ENCODE measurements around the gene EDC3. TPM values are rescaled to one million over a fixed set of nuclear protein-coding genes. Genes with fewer than 3 reads are reported as not detected.
"Not testable (repeated sequence)": the region's sequence is repeated elsewhere in the genome, so short reads cannot be mapped to it uniquely, and the experiment has no call there.

The EDC3 gene
- polyA plus RNA-seq, 1 experiment, result 44.2 TPM

DNA sequence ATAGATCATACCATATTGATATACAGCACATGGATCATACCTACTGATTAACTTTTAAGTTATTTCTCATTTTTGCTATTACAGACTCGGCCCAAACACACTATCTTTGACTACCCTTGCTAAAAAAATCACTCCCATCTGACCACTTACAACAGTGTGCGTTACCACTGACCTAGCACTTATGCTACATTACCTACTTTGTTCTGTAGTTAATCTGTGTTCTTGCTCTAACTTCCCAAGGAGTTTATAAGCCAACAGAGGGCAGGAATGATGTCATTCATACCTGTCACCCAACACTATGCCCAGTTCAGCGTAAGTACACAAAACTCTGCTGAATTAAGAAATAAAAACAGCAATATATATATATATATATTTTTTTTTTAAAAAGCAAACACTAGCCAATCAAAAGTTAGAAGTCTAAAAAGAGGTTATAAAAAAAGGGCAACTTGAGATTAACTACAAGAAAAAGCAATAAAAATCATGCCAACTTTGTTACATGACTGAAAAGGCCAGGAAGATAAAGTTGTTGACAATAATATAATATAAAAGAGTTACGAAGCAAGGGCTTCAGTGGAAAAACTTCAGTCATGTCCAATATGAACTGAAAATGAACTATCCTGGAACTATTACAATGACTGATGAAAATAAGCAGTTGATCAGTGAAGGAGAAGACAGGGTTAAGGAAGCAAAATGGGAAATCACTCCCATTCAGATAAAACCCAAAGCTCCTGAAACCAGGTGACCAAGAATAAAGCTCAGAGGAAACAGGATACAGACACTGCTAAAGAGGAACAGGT is 33.6 kb downstream of the EDC3 start:
- no peaks in the 10 kb centered on the region for H3K36me3 ChIP-seq (ENCODE audit: control insufficient read depth, insufficient read depth, low read length)
- POLR2A ChIA-PET, result no interaction called here
- CTCF ChIA-PET, result no interaction called here
- H3K27me3 ChIP-seq (ENCODE audit: control insufficient read depth, insufficient read depth, low read length), result no peaks in the 10 kb centered on the region
- DNase-seq (ENCODE audit: low read depth), result no peak
- no peak overlapping the region for H3K4me3 ChIP-seq (ENCODE audit: low read depth, low read length)
- TF ChIP-seq, protein P1, sequence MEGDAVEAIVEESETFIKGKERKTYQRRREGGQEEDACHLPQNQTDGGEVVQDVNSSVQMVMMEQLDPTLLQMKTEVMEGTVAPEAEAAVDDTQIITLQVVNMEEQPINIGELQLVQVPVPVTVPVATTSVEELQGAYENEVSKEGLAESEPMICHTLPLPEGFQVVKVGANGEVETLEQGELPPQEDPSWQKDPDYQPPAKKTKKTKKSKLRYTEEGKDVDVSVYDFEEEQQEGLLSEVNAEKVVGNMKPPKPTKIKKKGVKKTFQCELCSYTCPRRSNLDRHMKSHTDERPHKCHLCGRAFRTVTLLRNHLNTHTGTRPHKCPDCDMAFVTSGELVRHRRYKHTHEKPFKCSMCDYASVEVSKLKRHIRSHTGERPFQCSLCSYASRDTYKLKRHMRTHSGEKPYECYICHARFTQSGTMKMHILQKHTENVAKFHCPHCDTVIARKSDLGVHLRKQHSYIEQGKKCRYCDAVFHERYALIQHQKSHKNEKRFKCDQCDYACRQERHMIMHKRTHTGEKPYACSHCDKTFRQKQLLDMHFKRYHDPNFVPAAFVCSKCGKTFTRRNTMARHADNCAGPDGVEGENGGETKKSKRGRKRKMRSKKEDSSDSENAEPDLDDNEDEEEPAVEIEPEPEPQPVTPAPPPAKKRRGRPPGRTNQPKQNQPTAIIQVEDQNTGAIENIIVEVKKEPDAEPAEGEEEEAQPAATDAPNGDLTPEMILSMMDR (IDR thresholded peaks at IDR 0.05; ENCODE audit: insufficient read depth, low read depth, low read length), result no peak

DNA sequence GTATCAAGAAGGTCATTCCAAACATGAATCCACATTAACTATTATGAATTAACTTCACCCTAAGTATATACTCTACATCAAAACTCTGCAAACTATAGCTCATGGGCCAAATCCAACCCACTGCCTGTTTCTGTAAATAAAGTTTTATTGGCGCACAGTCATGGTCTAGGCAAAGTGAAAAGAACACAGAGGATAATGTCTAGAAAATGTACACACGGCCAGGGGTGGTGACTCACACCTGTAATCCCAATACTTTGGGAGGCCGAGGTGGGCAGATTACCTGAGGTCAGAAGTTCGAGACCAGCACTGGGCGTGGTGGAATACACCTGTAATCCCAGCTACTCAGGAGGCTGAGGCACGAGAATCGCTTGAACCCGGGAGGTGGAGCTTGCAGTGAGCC is 34.5 kb downstream of the EDC3 start:
- DNase-seq (ENCODE audit: low read depth); H3K36me3 ChIP-seq (ENCODE audit: control insufficient read depth, insufficient read depth, low read length); CTCF ChIA-PET; H3K27me3 ChIP-seq (ENCODE audit: control insufficient read depth, insufficient read depth, low read length); POLR2A ChIA-PET; H3K4me3 ChIP-seq (ENCODE audit: low read depth, low read length): not testable (repeated sequence)

DNA sequence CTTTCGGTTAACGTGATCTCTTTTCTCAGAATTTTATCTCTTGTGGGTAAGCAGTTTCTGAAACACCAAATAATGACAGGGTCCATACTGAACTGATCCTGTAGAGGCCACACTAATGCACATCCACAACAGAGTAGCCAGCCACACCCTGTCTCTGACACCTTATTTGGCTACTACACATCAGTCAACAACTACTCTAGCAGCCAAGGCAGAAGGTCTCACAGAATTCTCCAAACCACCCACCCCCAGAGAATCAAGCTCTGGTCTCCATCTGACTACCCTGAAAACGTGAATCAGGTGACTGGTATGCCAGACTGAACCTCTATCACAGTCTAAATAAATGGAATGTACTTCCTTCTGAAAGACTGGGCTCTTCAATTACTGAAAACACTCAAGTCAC is 38.0 kb downstream of the EDC3 start:
- POLR2A ChIA-PET, result no interaction called here
- TF ChIP-seq, protein P1 (IDR thresholded peaks at IDR 0.05; ENCODE audit: insufficient read depth, low read depth, low read length), result no peak

DNA sequence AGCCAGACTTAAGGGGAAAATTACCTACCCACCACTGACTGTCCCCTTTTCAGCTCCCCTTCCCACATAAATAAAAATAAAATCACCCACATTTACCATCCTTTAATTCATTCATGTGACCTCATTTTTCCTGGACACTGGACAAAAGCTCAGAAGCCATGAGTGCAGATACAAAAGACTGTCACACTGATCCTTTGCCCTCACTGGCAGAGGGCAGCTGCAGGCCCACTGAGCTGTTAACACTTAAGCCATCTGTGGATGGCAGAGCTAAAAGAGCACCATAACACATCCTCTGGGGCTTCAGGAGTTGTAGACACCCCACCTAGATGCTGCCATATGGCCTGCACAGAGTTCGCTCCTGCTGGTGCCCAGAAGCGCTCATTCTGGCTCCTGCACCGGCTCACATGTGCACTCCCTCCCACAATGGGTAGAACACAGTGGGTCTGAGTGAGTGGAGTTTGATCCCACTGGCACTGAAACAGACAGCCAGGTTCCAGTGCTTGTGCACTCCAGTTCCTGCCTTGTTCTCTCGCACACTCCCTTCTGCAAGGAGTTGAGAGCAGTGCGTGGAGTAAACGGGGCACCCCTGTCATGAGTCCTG is 38.8 kb downstream of the EDC3 start:
- DNase-seq (ENCODE audit: low read depth), result no peak
- POLR2A ChIA-PET, result no interaction called here
- TF ChIP-seq, protein P1 (IDR thresholded peaks at IDR 0.05; ENCODE audit: insufficient read depth, low read depth, low read length), result no peak
- Histone ChIP-seq H3K27me3 (ENCODE audit: control insufficient read depth, insufficient read depth, low read length) (no peaks in the 10 kb centered on the region), H3K4me3 (ENCODE audit: low read depth, low read length) (no peak overlapping the region), H3K36me3 (ENCODE audit: control insufficient read depth, insufficient read depth, low read length) (no peaks in the 10 kb centered on the region)
- CTCF ChIA-PET, result interaction anchor here (0.7 to 4.8 kb wide), 4 partner anchors 16 to 114 kb away, joined by 3 to 14 read pairs (median 3); no protein-coding TSS in a partner anchor

More for the DNA sequence above, 38.0 kb downstream of the EDC3 start:
- Histone ChIP-seq H3K4me3 (ENCODE audit: low read depth, low read length) (no peak overlapping the region), H3K27me3 (ENCODE audit: control insufficient read depth, insufficient read depth, low read length) (no peaks in the 10 kb centered on the region), H3K36me3 (ENCODE audit: control insufficient read depth, insufficient read depth, low read length) (no peaks in the 10 kb centered on the region)
- DNase-seq (ENCODE audit: low read depth), result no peak
- CTCF ChIA-PET, result interaction anchor here (4.8 kb wide), 1 partner anchor 26 kb away, joined by 14 read pairs; no protein-coding TSS in a partner anchor

DNA sequence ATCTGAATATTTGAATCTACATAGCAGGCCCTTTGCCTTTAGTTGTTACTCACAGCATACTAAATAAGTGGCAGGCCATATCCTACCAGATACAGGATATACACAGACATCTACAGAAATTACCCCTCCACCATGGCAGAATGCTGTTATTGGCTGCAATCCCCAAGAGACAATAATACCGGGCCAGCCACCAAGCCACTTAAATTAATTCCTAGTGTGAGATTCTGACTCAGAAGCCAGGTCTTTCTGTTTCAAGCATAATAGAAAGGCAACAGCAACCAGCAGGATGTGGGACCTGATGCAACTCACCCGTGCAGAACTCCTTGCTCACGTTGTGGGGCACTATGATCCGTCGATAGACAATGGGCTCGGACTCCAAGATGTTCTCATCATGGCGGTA is 40.4 kb downstream of the EDC3 start:
- no peaks in the 10 kb centered on the region for H3K27me3 ChIP-seq (ENCODE audit: control insufficient read depth, insufficient read depth, low read length)
- no peaks in the 10 kb centered on the region for H3K36me3 ChIP-seq (ENCODE audit: control insufficient read depth, insufficient read depth, low read length)
- POLR2A ChIA-PET, result no interaction called here
- no peak overlapping the region for H3K4me3 ChIP-seq (ENCODE audit: low read depth, low read length)
- CTCF ChIA-PET, result interaction anchor here (4.8 to 5.3 kb wide), 2 partner anchors 20 to 24 kb away, joined by 14 to 21 read pairs; no protein-coding TSS in a partner anchor
- TF ChIP-seq, protein P1 (IDR thresholded peaks at IDR 0.05; ENCODE audit: insufficient read depth, low read depth, low read length), result no peak
- DNase-seq (ENCODE audit: low read depth), result no peak

Measured in BJ (cell line).